GM23338 (cell line): ENCODE data around the gene DGCR8. TPM values are rescaled to one million over a fixed set of nuclear protein-coding genes. Genes with fewer than 3 reads are reported as not detected.

Experiments used
- ATAC-seq: fragments of 200-7000 bp; cut with Tn5 transposase; 3 replicates; pipeline ENCODE4 v1.9.1; 2020
- DNase-seq: peaks from one replicate; pipeline ENCODE4 v3.0.0-alpha.2; 2015; ENCODE audit warnings: low spot score
- H2AFZ ChIP-seq: fragments of 200-600 bp; sonication (generic); 2 replicates; pipeline ENCODE4 v1.8.0; 2016; ENCODE audit warnings: antibody characterized with exemption, mild to moderate bottlenecking, moderate library complexity
- H3F3A ChIP-seq: fragments of 200-600 bp; sonication (generic); replicated peaks from 2 replicates; pipeline ENCODE4 v1.8.0; 2017; ENCODE audit warnings: antibody characterized with exemption, mixed run types, low read depth
- H3K27ac ChIP-seq: fragments of 200-600 bp; sonication (generic); 2 replicates; pipeline ENCODE4 v1.6.1; 2016; ENCODE audit warnings: low read depth
- H3K27me3 ChIP-seq: fragments of 200-600 bp; sonication (generic); 2 replicates; pipeline ENCODE4 v1.8.0; 2016; ENCODE audit warnings: mild to moderate bottlenecking, mixed run types, moderate library complexity; ENCODE audit not compliant: insufficient read depth
- H3K36me3 ChIP-seq: fragments of 200-600 bp; sonication (generic); 2 replicates; pipeline ENCODE4 v1.8.0; 2016; ENCODE audit warnings: mild to moderate bottlenecking; ENCODE audit not compliant: insufficient read depth
- H3K4me1 ChIP-seq: fragments of 200-600 bp; sonication (generic); 2 replicates; pipeline ENCODE4 v1.8.0; 2016; ENCODE audit warnings: mild to moderate bottlenecking, moderate library complexity; ENCODE audit not compliant: insufficient read depth
- H3K4me2 ChIP-seq: fragments of 200-600 bp; sonication (generic); 2 replicates; pipeline ENCODE4 v1.7.1; 2017; ENCODE audit warnings: mixed run types
- H3K4me3 ChIP-seq: fragments of 200-600 bp; sonication (generic); 2 replicates; pipeline ENCODE4 v1.6.1; 2016; ENCODE audit warnings: mixed run types
- H3K79me2 ChIP-seq: fragments of 200-600 bp; sonication (generic); replicated peaks from 2 replicates; pipeline ENCODE4 v1.8.0; 2017; ENCODE audit warnings: mild to moderate bottlenecking; ENCODE audit not compliant: insufficient read depth
- H3K9me2 ChIP-seq: fragments of 200-600 bp; sonication (generic); 2 replicates; pipeline ENCODE4 v1.8.0; 2017; ENCODE audit not compliant: insufficient read depth
- H4K20me1 ChIP-seq: fragments of 200-600 bp; sonication (generic); replicated peaks from 2 replicates; pipeline ENCODE4 v1.8.0; 2017; ENCODE audit warnings: mild to moderate bottlenecking; ENCODE audit not compliant: insufficient read depth
- H3K27ac Mint-ChIP-seq: 2 replicates; pipeline ENCODE4 v1.8.0; 2020; ENCODE audit warnings: inconsistent platforms, mild to moderate bottlenecking, moderate library complexity, mixed read lengths
- H3K27me3 Mint-ChIP-seq: 3 replicates; pipeline ENCODE4 v1.8.0; 2022; ENCODE audit warnings: low read depth, mild to moderate bottlenecking, moderate library complexity, mixed read lengths, inconsistent platforms; ENCODE audit not compliant: insufficient read depth, poor library complexity
- H3K36me3 Mint-ChIP-seq: 3 replicates; pipeline ENCODE4 v1.8.0; 2021; ENCODE audit warnings: low read depth, mild to moderate bottlenecking, inconsistent platforms, moderate library complexity, mixed read lengths
- H3K4me1 Mint-ChIP-seq: 3 replicates; pipeline ENCODE4 v1.8.0; 2020; ENCODE audit warnings: mild to moderate bottlenecking, inconsistent platforms, mixed read lengths
- H3K4me3 Mint-ChIP-seq: 3 replicates; pipeline ENCODE4 v1.8.0; 2021; ENCODE audit warnings: moderate library complexity, mild to moderate bottlenecking, inconsistent platforms, mixed read lengths
- H3K9me3 Mint-ChIP-seq: 3 replicates; pipeline ENCODE4 v1.8.0; 2020; ENCODE audit warnings: moderate library complexity, mild to moderate bottlenecking, inconsistent platforms, mixed read lengths
- CREB1 ChIP-seq: fragments of 250-450 bp; sonication (Bioruptor Pico); IDR thresholded peaks from 2 replicates; pipeline ENCODE4 v1.5.0; 2020; ENCODE audit warnings: low read depth, mild to moderate bottlenecking, moderate library complexity
- CTCF ChIP-seq, 2 experiments: fragments of 200-600 bp in 1 of 2; sonication (generic) in 1 of 2; conservative IDR thresholded peaks; 2 replicates each; pipeline versions ENCODE4 v1.5.1 to v1.6.1; 2016 to 2017; ENCODE audit warnings: antibody characterized with exemption in 2 of 2, low read depth in 2 of 2, mild to moderate bottlenecking in 2 of 2, moderate library complexity in 1 of 2
- ETS1 ChIP-seq: IDR thresholded peaks from 2 replicates; pipeline ENCODE4 v1.6.1; 2016; ENCODE audit warnings: antibody characterized with exemption
- EZH2 ChIP-seq: fragments of 200-600 bp; sonication (generic); IDR thresholded peaks from one replicate; pipeline ENCODE4 v1.8.0; 2017; ENCODE audit warnings: antibody characterized with exemption, mild to moderate bottlenecking, low read depth; ENCODE audit not compliant: unreplicated experiment
- EZH2phosphoT487 ChIP-seq: fragments of 200-600 bp; sonication (generic); IDR thresholded peaks from one replicate; pipeline ENCODE4 v1.8.1; 2018; ENCODE audit warnings: antibody characterized with exemption; ENCODE audit not compliant: unreplicated experiment
- JUNB ChIP-seq: IDR thresholded peaks from one replicate; pipeline ENCODE4 v1.6.1; 2016; ENCODE audit warnings: antibody characterized with exemption; ENCODE audit not compliant: unreplicated experiment
- NANOG ChIP-seq: IDR thresholded peaks from 2 replicates; pipeline ENCODE4 v1.6.1; 2016; ENCODE audit warnings: antibody characterized with exemption, borderline replicate concordance
- POLR2AphosphoS5 ChIP-seq: IDR thresholded peaks from 2 replicates; pipeline ENCODE4 v1.6.1; 2016; ENCODE audit warnings: antibody characterized with exemption, low read depth
- REST ChIP-seq: IDR thresholded peaks from one replicate; pipeline ENCODE4 v1.6.1; 2018; ENCODE audit warnings: antibody characterized with exemption; ENCODE audit not compliant: unreplicated experiment
- ZNF114 ChIP-seq: fragments of 250-450 bp; sonication (Bioruptor Pico); IDR thresholded peaks from 2 replicates; pipeline ENCODE4 v1.5.0; 2020; ENCODE audit warnings: mild to moderate bottlenecking, moderate library complexity
- ZNF331 ChIP-seq: fragments of 250-450 bp; sonication (Bioruptor Pico); IDR thresholded peaks from 2 replicates; pipeline ENCODE4 v1.5.0; 2020; ENCODE audit warnings: low read depth, mild to moderate bottlenecking, moderate library complexity
- polyA plus RNA-seq: library from polyadenylated mRNA; unstranded; fragments of >200 nt; fragmentation: Nextera tagmentation; extraction: Ambion mirVana; gene quantifications from 2 replicates; pipeline ENCODE4 v1.2.1, GENCODE V29; 2016
- total RNA-seq: library from RNA; depleted of rRNA; stranded (reverse); fragments of >200 nt; shearing (Covaris generic); gene quantifications from 2 replicates; pipeline ENCODE4 v1.2.3, GENCODE V29; 2014

Gene DGCR8
- total and polyA plus RNA-seq, 2 experiments from 2014 or later = 12.2 to 48.9 TPM

GRCh38 chr22:20140521-20140964, 60.5 kb downstream of the DGCR8 start (continued):
- TF ChIP-seq CTCF (conservative IDR thresholded peaks at IDR 0.05; ENCODE audit: low read depth in 2 of 2) (no peak), REST (no peak), ETS1 (no peak), CREB1 (CRISPR knock-in tag) (no peak), JUNB (no peak), EZH2phosphoT487 (no peak), NANOG (no peak), EZH2 (no peak), ZNF114 (CRISPR knock-in tag) (no peak)

- no peaks in the 10 kb centered on the region for H3K9me3 Mint-ChIP-seq
- DNase-seq = no peak
- no peaks in the 10 kb centered on the region for H3K36me3 ChIP-seq
Measured at GRCh38 chr22:20141186-20142077, 61.4 kb downstream of the DGCR8 start.

More at GRCh38 chr22:20141186-20142077, 61.4 kb downstream of the DGCR8 start:
- Histone ChIP-seq H3K4me2 (no peak overlapping the region), H3K4me1 (no peaks in the 10 kb centered on the region), H3F3A (no peaks in the 10 kb centered on the region), H3K27ac (no peak overlapping the region), H3K4me3 (no peak overlapping the region), H2AFZ (no peak overlapping the region), H3K9me2 (no peaks in the 10 kb centered on the region), H4K20me1 (no peaks in the 10 kb centered on the region; the same call in 1 of the 2 replicates), H3K27me3 (no peaks in the 10 kb centered on the region), H3K79me2 (peaks cover 4% of the 10 kb centered on the region; the same call in 1 of the 2 replicates)
- no peak for TF ChIP-seq CREB1 (CRISPR knock-in tag)
- no peak for TF ChIP-seq JUNB
- TF ChIP-seq POLR2AphosphoS5 = no peak
- no peak for TF ChIP-seq ZNF331
- Mint-ChIP-seq H3K4me3 (no peak overlapping the region), H3K27ac (no peak overlapping the region), H3K27me3 (peaks cover 7% of the 10 kb centered on the region), H3K36me3 (no peaks in the 10 kb centered on the region), H3K4me1 (no peaks in the 10 kb centered on the region)
- ATAC-seq = no peak
